ENCODE data around the gene SERPINA6. TPM values are rescaled to one million over a fixed set of nuclear protein-coding genes. Genes with fewer than 3 reads are reported as not detected.

The SERPINA6 gene
- total RNA-seq, 4 donors from 2014 or later, result not detected

DNA sequence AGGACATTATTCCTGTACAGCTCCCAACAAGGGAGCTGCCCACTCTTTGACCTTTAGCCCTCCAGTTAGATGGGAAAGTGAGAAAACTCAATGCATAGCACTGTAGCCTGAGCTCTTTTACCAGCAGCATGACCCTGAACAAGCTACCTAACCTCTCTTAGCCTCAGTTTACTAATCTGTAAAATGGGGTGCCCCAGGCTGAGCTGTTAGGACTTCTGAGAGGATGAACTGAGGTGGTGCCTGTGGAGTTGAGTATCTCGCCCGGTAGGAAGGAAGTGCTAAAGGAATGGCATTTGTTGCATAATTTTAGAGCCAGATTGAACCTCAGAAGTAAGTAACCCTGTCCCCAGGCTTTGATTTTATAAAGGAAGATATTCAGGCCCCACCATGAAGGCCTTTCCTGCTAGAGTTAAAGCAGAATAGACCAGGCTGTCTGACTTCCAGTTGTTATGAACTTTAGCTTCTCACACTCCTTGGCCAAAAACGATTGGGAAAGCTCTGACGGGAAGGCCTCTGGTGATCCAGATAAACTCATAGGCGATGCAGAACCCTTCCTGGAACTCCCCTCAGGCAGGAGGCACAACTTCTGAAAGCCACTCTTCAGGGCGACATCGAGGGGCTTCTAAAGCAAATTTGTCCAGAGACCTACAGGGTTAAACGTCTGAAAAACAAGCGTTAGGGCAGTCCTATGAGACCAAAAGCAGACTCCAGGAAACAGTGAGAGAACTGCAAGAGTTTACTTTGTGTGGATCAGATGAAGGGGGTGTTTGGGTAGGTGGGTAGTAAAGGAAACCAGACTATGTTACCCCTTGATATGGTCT, 27.6 kb downstream of the SERPINA6 start:
- H3K4me3 ChIP-seq (replicated peaks in 1 of 3), result no peak overlapping the region
- no peaks in the 10 kb centered on the region for H3K4me1 ChIP-seq
- 73 to 77% methylated on average over 9 of the region's 9 CpGs for WGBS, 2 donors
- intact Hi-C loops (cut with DNase I), result no loop called here
- H3K27ac ChIP-seq, result no peak overlapping the region
- H3K9me3 ChIP-seq, result no peaks in the 10 kb centered on the region
- TF ChIP-seq POLR2A (IDR thresholded peaks at IDR 0.05), result no peak
- TF ChIP-seq, protein P1, sequence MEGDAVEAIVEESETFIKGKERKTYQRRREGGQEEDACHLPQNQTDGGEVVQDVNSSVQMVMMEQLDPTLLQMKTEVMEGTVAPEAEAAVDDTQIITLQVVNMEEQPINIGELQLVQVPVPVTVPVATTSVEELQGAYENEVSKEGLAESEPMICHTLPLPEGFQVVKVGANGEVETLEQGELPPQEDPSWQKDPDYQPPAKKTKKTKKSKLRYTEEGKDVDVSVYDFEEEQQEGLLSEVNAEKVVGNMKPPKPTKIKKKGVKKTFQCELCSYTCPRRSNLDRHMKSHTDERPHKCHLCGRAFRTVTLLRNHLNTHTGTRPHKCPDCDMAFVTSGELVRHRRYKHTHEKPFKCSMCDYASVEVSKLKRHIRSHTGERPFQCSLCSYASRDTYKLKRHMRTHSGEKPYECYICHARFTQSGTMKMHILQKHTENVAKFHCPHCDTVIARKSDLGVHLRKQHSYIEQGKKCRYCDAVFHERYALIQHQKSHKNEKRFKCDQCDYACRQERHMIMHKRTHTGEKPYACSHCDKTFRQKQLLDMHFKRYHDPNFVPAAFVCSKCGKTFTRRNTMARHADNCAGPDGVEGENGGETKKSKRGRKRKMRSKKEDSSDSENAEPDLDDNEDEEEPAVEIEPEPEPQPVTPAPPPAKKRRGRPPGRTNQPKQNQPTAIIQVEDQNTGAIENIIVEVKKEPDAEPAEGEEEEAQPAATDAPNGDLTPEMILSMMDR (IDR thresholded peaks at IDR 0.05), result no peak
- DNase-seq, result no peak
- H3K36me3 ChIP-seq, result no peaks in the 10 kb centered on the region
- no peaks in the 10 kb centered on the region for H3K27me3 ChIP-seq

DNA sequence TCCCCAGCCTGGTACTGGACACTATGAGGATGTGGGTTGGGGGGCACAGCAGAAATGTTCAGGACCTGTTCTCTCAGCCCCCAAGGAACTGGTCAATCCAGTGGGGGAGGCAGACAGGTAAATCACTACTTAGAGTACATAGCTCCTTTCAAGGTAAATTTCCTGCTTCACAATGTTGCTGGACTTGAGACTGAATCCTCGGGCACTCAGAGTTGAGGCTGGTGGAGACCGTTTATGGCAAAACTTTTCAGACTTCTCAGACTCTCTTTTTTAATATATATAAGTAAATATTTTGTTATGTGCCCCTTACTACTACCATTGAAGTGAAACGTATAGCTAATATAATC, 29.6 kb downstream of the SERPINA6 start:
- H3K27me3 ChIP-seq, result no peaks in the 10 kb centered on the region
- H3K9me3 ChIP-seq, result no peaks in the 10 kb centered on the region
- no peaks in the 10 kb centered on the region for H3K36me3 ChIP-seq
- no peaks in the 10 kb centered on the region for H3K4me1 ChIP-seq
- intact Hi-C loops (cut with DNase I), result no loop called here
- DNase-seq, result no peak
- no peak for TF ChIP-seq POLR2A (IDR thresholded peaks at IDR 0.05)
- TF ChIP-seq, protein P1 (IDR thresholded peaks at IDR 0.05), result no peak
- 59 to 91% methylated on average over 3 of the region's 3 CpGs for WGBS, 2 donors
- no peak overlapping the region for H3K27ac ChIP-seq
- no peak overlapping the region for H3K4me3 ChIP-seq (replicated peaks in 1 of 3)

DNA sequence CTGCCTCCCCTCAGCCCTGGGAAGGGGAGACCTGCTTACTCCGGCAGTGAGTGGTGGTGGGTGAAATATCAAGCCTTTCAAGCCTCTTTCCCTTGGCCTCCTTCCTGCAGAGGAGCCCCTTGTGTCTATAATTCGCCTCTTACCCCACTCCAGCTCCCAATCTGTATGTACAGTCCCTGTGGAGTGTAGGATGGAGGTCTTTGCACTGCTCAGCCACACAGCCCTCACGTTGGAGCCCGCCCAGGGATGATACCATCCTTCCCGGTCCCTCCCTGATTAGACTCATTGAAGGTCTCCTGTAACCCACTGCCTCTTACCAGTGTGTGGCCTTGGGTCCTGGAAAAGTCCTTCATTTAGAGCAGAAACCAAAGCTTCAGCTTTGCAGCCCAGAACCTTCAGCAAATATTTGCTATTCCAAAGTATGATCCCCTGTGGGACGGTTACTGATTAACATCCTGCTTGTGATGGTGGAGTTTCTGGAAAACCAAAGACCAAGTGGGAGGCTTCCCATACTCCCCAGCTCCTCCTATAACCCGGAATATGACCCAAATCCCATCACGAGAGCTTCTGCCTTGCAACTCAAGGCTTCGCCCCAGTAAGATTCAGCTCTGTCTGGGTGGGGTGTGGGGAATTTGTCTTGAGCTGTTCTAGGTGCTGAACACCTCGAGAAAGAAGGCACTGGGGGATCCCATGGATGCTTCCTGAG, 30.1 kb downstream of the SERPINA6 start, which contains the start of gene SERPINA10:
TSS of gene SERPINA10 (minus strand) at position 397 of the 706 bp plus-strand sequence. CDS start 2,675 bp downstream, outside the sequence.
- H3K36me3 ChIP-seq, result no peaks in the 10 kb centered on the region

DNA sequence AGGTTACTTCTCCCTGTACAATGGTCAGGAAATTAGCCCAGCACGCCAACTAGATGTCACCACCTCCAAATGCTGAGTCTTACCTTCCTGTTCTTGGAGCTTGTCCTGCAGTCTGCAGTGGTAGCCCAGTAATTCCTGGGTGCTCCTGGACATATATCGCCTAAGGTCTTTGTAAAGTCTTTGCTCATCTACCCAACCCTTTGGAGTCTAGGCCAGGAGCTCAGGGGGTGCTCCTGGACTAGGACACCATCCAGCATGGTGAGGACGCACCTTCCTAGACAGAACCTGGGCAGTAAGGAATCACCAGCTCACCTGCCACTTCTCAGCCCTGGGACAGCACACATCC, 30.6 kb downstream of the SERPINA6 start:
- no peak for DNase-seq
- WGBS, 2 donors, result 95 to 96% methylated on average over 3 of the region's 3 CpGs

More for the DNA sequence above, 30.1 kb downstream of the SERPINA6 start, which contains the start of gene SERPINA10:
- intact Hi-C loops (cut with DNase I), result no loop called here
- Histone ChIP-seq H3K4me3 (replicated peaks in 1 of 3) (no peak within 1 kb of the TSS), H3K4me1 (no peaks in the 10 kb centered on the region), H3K27ac (no peak within 1 kb of the TSS), H3K9me3 (no peaks in the 10 kb centered on the region), H3K27me3 (no peaks in the 10 kb centered on the region)
- 67 to 75% methylated on average over 9 to 10 of the region's 10 CpGs for WGBS, 2 donors
- no peak for DNase-seq
- TF ChIP-seq, protein P1 (IDR thresholded peaks at IDR 0.05), result no peak
- TF ChIP-seq POLR2A (IDR thresholded peaks at IDR 0.05), result no peak

More for the DNA sequence above, 30.6 kb downstream of the SERPINA6 start:
- no peak for TF ChIP-seq POLR2A (IDR thresholded peaks at IDR 0.05)
- TF ChIP-seq, protein P1 (IDR thresholded peaks at IDR 0.05), result no peak
- no peaks in the 10 kb centered on the region for H3K36me3 ChIP-seq
- H3K9me3 ChIP-seq, result no peaks in the 10 kb centered on the region
- H3K4me1 ChIP-seq, result no peaks in the 10 kb centered on the region
- intact Hi-C loops (cut with DNase I), result no loop called here
- no peak overlapping the region for H3K4me3 ChIP-seq (replicated peaks in 1 of 3)
- H3K27me3 ChIP-seq, result no peaks in the 10 kb centered on the region
- H3K27ac ChIP-seq, result no peak overlapping the region

All from thyroid gland (tissue), 4 donors.